Measurements from ENCODE around the gene CELSR3.
A peak's percentile ranks its signal among the peaks of the same experiment; 100 is the strongest.

The CELSR3 gene

GRCh38 chr3:48686538-48687219 lies 24.0 kb upstream of the CELSR3 start:
- no peak for DNase-seq

- DNase-seq = peak; percentile 90
These were observed 23.2 kb upstream of the CELSR3 start, which contains the start of gene NCKIPSD for GRCh38 chr3:48685603-48686511. NCKIPSD (minus strand) TSS chr3:48685915; CDS start chr3:48685807, 108 bp downstream.

- no peak for DNase-seq
These were observed 22.6 kb upstream of the CELSR3 start for GRCh38 chr3:48685293-48685602.

- DNase-seq = no peak
These were observed 21.9 kb upstream of the CELSR3 start for GRCh38 chr3:48684480-48685143.

- no peak for DNase-seq
These were observed 21.3 kb upstream of the CELSR3 start for GRCh38 chr3:48684054-48684349.

GRCh38 chr3:48682786-48683185 lies 20.1 kb upstream of the CELSR3 start:
- DNase-seq = no peak

- no peak for DNase-seq
These were observed 19.4 kb upstream of the CELSR3 start for GRCh38 chr3:48681974-48682610.

- DNase-seq = no peak
These were observed 18.8 kb upstream of the CELSR3 start for GRCh38 chr3:48681541-48681880.

GRCh38 chr3:48680811-48681540 lies 18.3 kb upstream of the CELSR3 start:
- no peak for DNase-seq

GRCh38 chr3:48679411-48680391 lies 17.0 kb upstream of the CELSR3 start:
- DNase-seq = no peak

- no peak for DNase-seq
These were observed 16.1 kb upstream of the CELSR3 start for GRCh38 chr3:48678566-48679380.

- no peak for DNase-seq
These were observed 15.4 kb upstream of the CELSR3 start for GRCh38 chr3:48678056-48678455.

- DNase-seq = no peak
These were observed 11.8 kb upstream of the CELSR3 start for GRCh38 chr3:48674505-48674904.

GRCh38 chr3:48672522-48672921 lies 9.8 kb upstream of the CELSR3 start:
- DNase-seq = no peak

GRCh38 chr3:48664929-48665328 lies 2.2 kb upstream of the CELSR3 start:
- no peak for DNase-seq

- no peak for DNase-seq
These were observed 1.6 kb upstream of the CELSR3 start for GRCh38 chr3:48664313-48664644.

- peak; percentile 80 for DNase-seq
These were observed 1.0 kb upstream of the CELSR3 start for GRCh38 chr3:48663489-48664312.

- no peak for DNase-seq
These were observed 437 bp downstream of the CELSR3 start for GRCh38 chr3:48662145-48662752.

- peak; percentile 76 for DNase-seq
These were observed 1.1 kb downstream of the CELSR3 start for GRCh38 chr3:48661501-48662144.

Measured in activated CD4-positive, alpha-beta T cell treated with anti-CD3 and anti-CD28 coated beads, Interleukin-2, amount 50 U/mL, for 1 hour (primary cell).